ENCODE data around the gene NUMB. TPM values are rescaled to one million over a fixed set of nuclear protein-coding genes. Genes with fewer than 3 reads are reported as not detected.

The NUMB gene
- total and polyA plus RNA-seq, 2 donors (not counting 3 experiments of a cell fraction or from before 2014, with no cell fraction given) = 128 to 164 TPM

DNA sequence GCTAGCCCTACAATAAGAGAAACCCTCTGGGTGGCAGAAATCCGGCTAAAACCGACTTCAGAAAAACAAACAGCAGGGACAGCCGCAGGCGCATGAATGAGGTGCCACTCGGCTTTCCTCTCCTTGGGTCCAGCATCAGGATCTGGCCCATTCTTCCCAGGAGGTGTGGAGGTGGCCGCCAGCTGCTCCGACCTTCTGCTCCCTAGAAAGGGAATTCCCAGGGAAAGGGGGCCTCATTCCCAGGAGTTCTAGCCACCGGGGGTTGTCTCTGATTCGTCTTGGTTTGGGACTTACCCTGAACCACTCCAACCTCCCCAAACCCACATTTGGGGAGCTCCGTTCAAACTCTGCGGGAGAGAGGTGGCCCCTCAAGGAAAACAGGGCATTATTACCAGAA is 208.0 kb downstream of the NUMB start:
- no TSS peak for BruUV-seq (replicated peaks)
- CTCF ChIA-PET = no interaction called here
- no peak for FAIRE-seq

DNA sequence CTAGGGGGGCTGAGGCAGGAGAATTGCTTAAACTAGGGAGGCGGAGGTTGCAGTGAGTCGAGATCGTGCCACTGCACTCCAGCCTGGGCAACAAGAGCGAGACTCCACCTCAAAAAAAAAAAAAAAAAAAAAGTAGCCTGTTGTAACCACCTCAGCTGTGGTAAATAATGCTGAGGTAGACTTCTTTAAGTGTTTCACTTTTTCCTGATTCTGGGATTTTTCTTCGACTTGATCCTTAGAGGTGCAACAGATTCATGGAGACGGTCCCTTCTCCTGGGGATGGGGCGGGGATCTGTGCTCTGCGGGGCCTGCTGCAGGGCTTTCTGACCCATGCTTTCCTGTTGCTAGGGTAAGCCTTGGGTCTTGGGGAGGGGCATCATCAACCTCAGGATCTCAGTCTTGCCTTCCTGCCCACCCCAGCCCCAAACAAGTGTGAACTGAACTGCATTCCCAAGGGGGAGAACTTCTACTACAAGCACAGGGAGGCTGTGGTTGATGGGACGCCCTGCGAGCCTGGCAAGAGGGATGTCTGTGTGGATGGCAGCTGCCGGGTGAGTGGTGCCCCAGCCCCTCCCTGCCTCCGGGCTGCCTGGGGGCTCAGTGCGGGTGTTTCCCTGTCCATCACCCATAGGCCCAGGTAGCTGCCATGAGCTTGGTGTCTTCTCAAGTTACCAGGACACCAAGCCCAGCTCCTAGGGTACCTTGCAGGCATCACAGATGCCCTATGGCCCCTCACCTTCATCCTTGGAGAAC is 208.6 kb downstream of the NUMB start:
- CTCF ChIA-PET = no interaction called here
- Histone ChIP-seq H3K9ac (replicated peaks; ENCODE audit: extremely low read depth, insufficient read depth, low read length) (no peak overlapping the region), H3K4me3 (replicated peaks in 1 of 3; ENCODE audit: insufficient read depth in 1 of 3, low read depth in 1 of 3, low read length in 3 of 3) (no peak overlapping the region), H3K79me2 (ENCODE audit: control insufficient read depth, insufficient read depth, low read length) (no peaks in the 10 kb centered on the region), H2AFZ (ENCODE audit: low read depth, low read length) (no peak overlapping the region), H3K4me2 (ENCODE audit: insufficient read depth, low read length) (no peak overlapping the region), H3K9me1 (replicated peaks; ENCODE audit: control insufficient read depth, extremely low read depth, insufficient read depth, low read length) (no peaks in the 10 kb centered on the region), H4K20me1 (replicated peaks; ENCODE audit: control insufficient read depth, extremely low read depth, insufficient read depth, low read length) (no peaks in the 10 kb centered on the region), H3K27me3 (ENCODE audit: control insufficient read depth in 2 of 2, insufficient read depth in 2 of 2, low read length in 2 of 2) (no peaks in the 10 kb centered on the region), H3K27ac (ENCODE audit: insufficient read depth, low read depth, low read length) (no peak overlapping the region), H3K36me3 (ENCODE audit: control insufficient read depth in 2 of 2, extremely low read depth in 1 of 2, insufficient read depth in 2 of 2, low read length in 2 of 2) (no peaks in the 10 kb centered on the region), H3K9me3 (replicated peaks; ENCODE audit: control insufficient read depth, insufficient read depth, low read length) (no peaks in the 10 kb centered on the region), H3K4me1 (ENCODE audit: control insufficient read depth, extremely low read depth, insufficient read depth, low read length) (peaks cover 11% of the 10 kb centered on the region)
- POLR2A ChIA-PET = no interaction called here
- DNase-seq (ENCODE audit: low read depth, low spot score) = no peak
- dilution Hi-C loops (cut with MboI; ENCODE audit: extremely low pct_ligation_motif_present, low sequenced_read_pairs) = no loop called here
- no peak for FAIRE-seq
- no peak for TF ChIP-seq POLR2A (IDR thresholded peaks at IDR 0.05; ENCODE audit: low read depth, low read length)
- no peak for TF ChIP-seq EZH2 (IDR thresholded peaks at IDR 0.05; ENCODE audit: borderline replicate concordance, low read depth, low read length, severe bottlenecking)
- no peak for TF ChIP-seq JUN (IDR thresholded peaks at IDR 0.05; ENCODE audit: borderline replicate concordance, insufficient read depth, insufficient read length, low read depth)
- TF ChIP-seq POLR2AphosphoS5 (IDR thresholded peaks at IDR 0.05; ENCODE audit: insufficient read depth, low read depth, low read length) = no peak
- TF ChIP-seq GATA2 (IDR thresholded peaks at IDR 0.05; ENCODE audit: insufficient read depth, insufficient read length, low read depth, low read length) = no peak
- no peak for TF ChIP-seq MYC (IDR thresholded peaks at IDR 0.05; ENCODE audit: low read depth, low read length)
- TF ChIP-seq, protein P1, sequence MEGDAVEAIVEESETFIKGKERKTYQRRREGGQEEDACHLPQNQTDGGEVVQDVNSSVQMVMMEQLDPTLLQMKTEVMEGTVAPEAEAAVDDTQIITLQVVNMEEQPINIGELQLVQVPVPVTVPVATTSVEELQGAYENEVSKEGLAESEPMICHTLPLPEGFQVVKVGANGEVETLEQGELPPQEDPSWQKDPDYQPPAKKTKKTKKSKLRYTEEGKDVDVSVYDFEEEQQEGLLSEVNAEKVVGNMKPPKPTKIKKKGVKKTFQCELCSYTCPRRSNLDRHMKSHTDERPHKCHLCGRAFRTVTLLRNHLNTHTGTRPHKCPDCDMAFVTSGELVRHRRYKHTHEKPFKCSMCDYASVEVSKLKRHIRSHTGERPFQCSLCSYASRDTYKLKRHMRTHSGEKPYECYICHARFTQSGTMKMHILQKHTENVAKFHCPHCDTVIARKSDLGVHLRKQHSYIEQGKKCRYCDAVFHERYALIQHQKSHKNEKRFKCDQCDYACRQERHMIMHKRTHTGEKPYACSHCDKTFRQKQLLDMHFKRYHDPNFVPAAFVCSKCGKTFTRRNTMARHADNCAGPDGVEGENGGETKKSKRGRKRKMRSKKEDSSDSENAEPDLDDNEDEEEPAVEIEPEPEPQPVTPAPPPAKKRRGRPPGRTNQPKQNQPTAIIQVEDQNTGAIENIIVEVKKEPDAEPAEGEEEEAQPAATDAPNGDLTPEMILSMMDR (IDR thresholded peaks at IDR 0.05; ENCODE audit: extremely low read depth in 1 of 2, insufficient read depth in 1 of 2, low read depth in 1 of 2, low read length in 2 of 2) = no peak
- TF ChIP-seq FOS (IDR thresholded peaks at IDR 0.05; ENCODE audit: borderline replicate concordance, insufficient read depth, low read length) = no peak
- TF ChIP-seq, protein P2, sequence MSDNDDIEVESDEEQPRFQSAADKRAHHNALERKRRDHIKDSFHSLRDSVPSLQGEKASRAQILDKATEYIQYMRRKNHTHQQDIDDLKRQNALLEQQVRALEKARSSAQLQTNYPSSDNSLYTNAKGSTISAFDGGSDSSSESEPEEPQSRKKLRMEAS (IDR thresholded peaks at IDR 0.05; ENCODE audit: insufficient read depth, insufficient read length) = no peak
- intact Hi-C loops (cut with micrococcal nuclease) = no loop called here
- BruUV-seq (replicated peaks) = no TSS peak

More for the DNA sequence above, 208.0 kb downstream of the NUMB start:
- peaks cover 8% of the 10 kb centered on the region for H3K4me1 ChIP-seq (ENCODE audit: control insufficient read depth, extremely low read depth, insufficient read depth, low read length)
- H2AFZ ChIP-seq (ENCODE audit: low read depth, low read length) = no peak overlapping the region
- H3K27me3 ChIP-seq (ENCODE audit: control insufficient read depth in 2 of 2, insufficient read depth in 2 of 2, low read length in 2 of 2) = no peaks in the 10 kb centered on the region
- DNase-seq (ENCODE audit: low read depth, low spot score) = no peak
- dilution Hi-C loops (cut with MboI; ENCODE audit: extremely low pct_ligation_motif_present, low sequenced_read_pairs) (no loop called here), intact Hi-C loops (cut with micrococcal nuclease) (no loop called here)
- no peaks in the 10 kb centered on the region for H3K9me1 ChIP-seq (replicated peaks; ENCODE audit: control insufficient read depth, extremely low read depth, insufficient read depth, low read length)
- no peaks in the 10 kb centered on the region for H3K9me3 ChIP-seq (replicated peaks; ENCODE audit: control insufficient read depth, insufficient read depth, low read length)
- H3K36me3 ChIP-seq (ENCODE audit: control insufficient read depth in 2 of 2, extremely low read depth in 1 of 2, insufficient read depth in 2 of 2, low read length in 2 of 2) = no peaks in the 10 kb centered on the region
- POLR2A ChIA-PET = no interaction called here
- no peak overlapping the region for H3K4me3 ChIP-seq (replicated peaks in 1 of 3; ENCODE audit: insufficient read depth in 1 of 3, low read depth in 1 of 3, low read length in 3 of 3)
- H3K9ac ChIP-seq (replicated peaks; ENCODE audit: extremely low read depth, insufficient read depth, low read length) = no peak overlapping the region
- no peak overlapping the region for H3K4me2 ChIP-seq (ENCODE audit: insufficient read depth, low read length)
- TF ChIP-seq MYC (IDR thresholded peaks at IDR 0.05; ENCODE audit: low read depth, low read length) (no peak), JUN (IDR thresholded peaks at IDR 0.05; ENCODE audit: borderline replicate concordance, insufficient read depth, insufficient read length, low read depth) (no peak), FOS (IDR thresholded peaks at IDR 0.05; ENCODE audit: borderline replicate concordance, insufficient read depth, low read length) (no peak), GATA2 (IDR thresholded peaks at IDR 0.05; ENCODE audit: insufficient read depth, insufficient read length, low read depth, low read length) (no peak)
- H3K79me2 ChIP-seq (ENCODE audit: control insufficient read depth, insufficient read depth, low read length) = no peaks in the 10 kb centered on the region
- H3K27ac ChIP-seq (ENCODE audit: insufficient read depth, low read depth, low read length) = no peak overlapping the region
- H4K20me1 ChIP-seq (replicated peaks; ENCODE audit: control insufficient read depth, extremely low read depth, insufficient read depth, low read length) = no peaks in the 10 kb centered on the region

All from endothelial cell of umbilical vein (primary cell).